Stimulated activated memory B cell treated with anti-CD40 and anti-IgM and Interleukin-4, amounts not matched to agents 10 μg/mL and 1 μg/mL and 100 μg/mL, for 72 hours (primary cell): Measurements from ENCODE around the gene OR2A14.
"Not testable (repeated sequence)": the region's sequence is repeated elsewhere in the genome, so short reads cannot be mapped to it uniquely, and the experiment has no call there.

Experiments
- ATAC-seq: fragments of 150-1000 bp; cut with Tn5 transposase; 2 replicates; pipeline ENCODE4 v1.10.0; 2021
- H3K27ac Mint-ChIP-seq: one replicate; pipeline ENCODE4 v1.8.0; 2022; ENCODE audit warnings: mild to moderate bottlenecking, mixed read lengths
- H3K27me3 Mint-ChIP-seq: one replicate; pipeline ENCODE4 v1.8.0; 2022; ENCODE audit warnings: mixed read lengths
- H3K36me3 Mint-ChIP-seq: one replicate; pipeline ENCODE4 v1.8.0; 2022; ENCODE audit warnings: mixed read lengths
- H3K4me1 Mint-ChIP-seq: one replicate; pipeline ENCODE4 v1.8.0; 2022; ENCODE audit warnings: mixed read lengths
- H3K4me3 Mint-ChIP-seq: one replicate; pipeline ENCODE4 v1.8.0; 2022; ENCODE audit warnings: mild to moderate bottlenecking, moderate library complexity, mixed read lengths
- H3K9me3 Mint-ChIP-seq: one replicate; pipeline ENCODE4 v1.8.0; 2022; ENCODE audit warnings: mixed read lengths

The OR2A14 gene, protein sequence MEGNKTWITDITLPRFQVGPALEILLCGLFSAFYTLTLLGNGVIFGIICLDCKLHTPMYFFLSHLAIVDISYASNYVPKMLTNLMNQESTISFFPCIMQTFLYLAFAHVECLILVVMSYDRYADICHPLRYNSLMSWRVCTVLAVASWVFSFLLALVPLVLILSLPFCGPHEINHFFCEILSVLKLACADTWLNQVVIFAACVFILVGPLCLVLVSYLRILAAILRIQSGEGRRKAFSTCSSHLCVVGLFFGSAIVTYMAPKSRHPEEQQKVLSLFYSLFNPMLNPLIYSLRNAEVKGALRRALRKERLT

DNA sequence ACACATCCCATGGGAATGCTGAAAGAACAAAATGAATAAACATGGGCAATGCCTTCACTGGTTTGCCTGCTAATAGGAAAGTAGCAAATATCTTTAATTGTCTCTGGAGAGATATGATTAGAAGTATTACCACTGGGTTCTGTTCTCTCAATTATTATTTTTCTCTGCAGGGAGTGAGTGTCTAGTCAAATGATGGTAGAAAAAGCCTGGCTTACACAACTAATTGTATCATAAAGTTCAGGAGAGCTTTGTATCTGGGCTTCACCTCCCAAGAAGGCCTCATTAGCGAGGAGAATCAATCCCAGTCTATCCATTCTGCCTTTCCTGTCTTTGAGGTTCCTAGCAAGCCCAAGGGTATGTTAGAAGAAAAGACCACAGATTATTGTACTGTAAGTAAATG, at the start of gene OR2A14:
Gene OR2A14 (plus strand): TSS at position 301 of the 400 bp plus-strand sequence. CDS start 5,937 bp downstream, outside the sequence.
- no peak for ATAC-seq
- H3K27me3 Mint-ChIP-seq: peaks cover 9% of the 10 kb centered on the region
- H3K27ac Mint-ChIP-seq: no peak within 1 kb of the TSS
- no peaks in the 10 kb centered on the region for H3K9me3 Mint-ChIP-seq
- no peaks in the 10 kb centered on the region for H3K4me1 Mint-ChIP-seq
- no peak within 1 kb of the TSS for H3K4me3 Mint-ChIP-seq
- no peaks in the 10 kb centered on the region for H3K36me3 Mint-ChIP-seq

DNA sequence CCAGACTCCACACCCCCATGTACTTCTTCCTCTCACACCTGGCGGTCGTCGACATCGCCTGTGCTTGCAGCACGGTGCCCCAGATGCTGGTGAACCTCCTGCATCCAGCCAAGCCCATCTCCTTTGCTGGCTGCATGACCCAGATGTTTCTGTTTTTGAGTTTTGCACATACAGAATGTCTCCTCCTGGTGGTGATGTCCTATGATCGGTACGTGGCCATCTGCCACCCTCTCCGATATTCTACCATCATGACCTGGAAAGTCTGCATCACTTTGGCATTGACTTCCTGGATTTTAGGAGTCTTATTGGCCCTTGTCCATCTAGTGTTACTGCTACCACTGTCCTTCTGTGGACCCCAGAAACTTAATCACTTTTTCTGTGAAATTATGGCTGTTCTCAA, 48.6 kb upstream of the OR2A14 start:
- H3K4me3 Mint-ChIP-seq: no peak overlapping the region
- no peaks in the 10 kb centered on the region for H3K27me3 Mint-ChIP-seq
- no peaks in the 10 kb centered on the region for H3K4me1 Mint-ChIP-seq
- H3K9me3 Mint-ChIP-seq: no peaks in the 10 kb centered on the region
- no peak overlapping the region for H3K27ac Mint-ChIP-seq
- ATAC-seq: no peak
- H3K36me3 Mint-ChIP-seq: no peaks in the 10 kb centered on the region

DNA sequence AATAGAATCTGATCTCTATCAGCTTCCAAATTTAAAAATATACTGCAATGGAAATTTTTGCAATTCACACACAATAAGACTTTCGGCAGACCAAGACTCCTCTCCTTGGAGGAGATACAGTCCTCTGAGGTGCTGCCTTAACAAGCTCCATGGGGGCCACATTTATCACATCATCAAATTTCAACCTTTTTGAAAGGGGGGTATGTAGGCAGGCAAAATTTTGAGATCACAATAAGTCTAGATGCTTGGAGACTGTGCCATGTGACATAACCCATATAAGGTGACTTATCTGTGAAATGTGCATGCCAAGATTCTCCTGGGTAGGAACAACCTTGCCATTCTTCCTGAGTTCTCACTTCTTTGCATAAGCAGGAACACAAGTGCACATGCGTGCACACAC, 37.0 kb upstream of the OR2A14 start, which contains the start of gene OR2A12:
Gene OR2A12 (plus strand): TSS at position 301 of the 400 bp plus-strand sequence. CDS start 8,830 bp downstream, outside the sequence.
- no peak within 1 kb of the TSS for H3K27ac Mint-ChIP-seq
- peak; percentile 34 for ATAC-seq
- H3K4me3 Mint-ChIP-seq: no peak within 1 kb of the TSS
- H3K9me3 Mint-ChIP-seq: peaks cover 4% of the 10 kb centered on the region
- no peaks in the 10 kb centered on the region for H3K36me3 Mint-ChIP-seq
- no peaks in the 10 kb centered on the region for H3K4me1 Mint-ChIP-seq
- H3K27me3 Mint-ChIP-seq: peaks cover 11% of the 10 kb centered on the region

DNA sequence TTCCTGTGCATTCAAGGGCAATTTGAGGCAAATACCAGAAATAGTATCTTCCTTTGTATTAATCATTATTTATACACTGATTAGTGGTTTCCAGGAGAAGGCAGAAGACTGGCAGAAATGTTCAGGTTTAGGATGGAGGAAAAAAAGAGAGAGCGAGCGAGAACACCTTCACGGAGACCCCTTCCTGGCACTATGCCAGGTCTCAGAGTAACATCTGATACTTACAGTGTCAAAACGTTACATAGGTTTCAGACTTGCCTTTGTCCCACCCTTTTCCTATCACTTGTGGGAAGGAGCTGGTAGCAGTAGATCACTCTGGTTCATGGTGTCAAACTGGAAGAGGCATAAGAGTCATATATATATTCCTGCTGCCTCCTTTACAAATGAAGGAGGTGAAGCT, 36.2 kb upstream of the OR2A14 start:
- H3K4me3 Mint-ChIP-seq: no peak overlapping the region
- H3K36me3 Mint-ChIP-seq: no peaks in the 10 kb centered on the region
- peaks cover 11% of the 10 kb centered on the region for H3K27me3 Mint-ChIP-seq
- H3K27ac Mint-ChIP-seq: no peak overlapping the region
- no peak for ATAC-seq
- peaks cover 4% of the 10 kb centered on the region for H3K9me3 Mint-ChIP-seq
- no peaks in the 10 kb centered on the region for H3K4me1 Mint-ChIP-seq

DNA sequence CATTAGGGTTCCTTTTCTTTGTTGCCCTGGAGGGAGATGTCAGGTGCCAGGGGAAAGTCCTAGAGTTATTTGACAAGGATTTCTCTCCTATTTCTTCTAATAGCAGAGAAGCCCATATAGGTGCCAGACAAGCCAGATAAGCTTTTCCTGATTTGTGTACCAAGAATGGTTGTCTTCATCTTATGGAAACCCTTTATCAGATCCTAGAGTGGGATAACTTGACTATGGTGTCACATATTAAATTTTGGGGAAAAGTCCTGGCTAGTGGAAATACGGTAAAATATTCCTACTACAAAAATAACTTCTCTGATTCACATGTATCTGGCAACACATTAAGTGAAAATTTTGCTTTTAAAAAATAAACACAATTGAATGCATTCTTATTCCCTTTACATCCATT, 35.7 kb upstream of the OR2A14 start:
- H3K9me3 Mint-ChIP-seq: peaks cover 4% of the 10 kb centered on the region
- H3K4me3 Mint-ChIP-seq: no peak overlapping the region
- no peaks in the 10 kb centered on the region for H3K4me1 Mint-ChIP-seq
- no peaks in the 10 kb centered on the region for H3K36me3 Mint-ChIP-seq
- no peak overlapping the region for H3K27ac Mint-ChIP-seq
- H3K27me3 Mint-ChIP-seq: peaks cover 6% of the 10 kb centered on the region
- no peak for ATAC-seq

DNA sequence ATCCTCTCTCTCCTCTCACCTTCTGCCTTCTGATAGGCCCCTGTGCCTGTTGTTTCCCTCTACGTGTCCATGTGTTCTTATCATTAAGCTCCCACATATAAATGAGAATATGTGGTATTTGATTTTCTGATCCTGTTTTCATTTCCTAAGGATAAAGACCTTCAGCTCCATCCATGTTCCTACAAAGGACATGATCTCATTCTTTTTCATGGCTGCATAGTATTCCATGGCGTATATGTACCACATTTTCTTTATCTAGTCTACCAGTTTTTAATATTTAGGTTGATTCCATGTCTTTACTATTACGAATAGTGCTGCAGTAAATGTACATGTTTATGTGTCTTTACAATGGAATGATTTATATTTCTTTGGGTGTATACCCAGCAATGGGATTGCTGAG, 32.3 kb upstream of the OR2A14 start:
- no peaks in the 10 kb centered on the region for H3K4me1 Mint-ChIP-seq
- H3K27me3 Mint-ChIP-seq: no peaks in the 10 kb centered on the region
- H3K9me3 Mint-ChIP-seq: peaks cover 4% of the 10 kb centered on the region
- H3K36me3 Mint-ChIP-seq: no peaks in the 10 kb centered on the region
- no peak for ATAC-seq
- no peak overlapping the region for H3K27ac Mint-ChIP-seq
- H3K4me3 Mint-ChIP-seq: no peak overlapping the region

DNA sequence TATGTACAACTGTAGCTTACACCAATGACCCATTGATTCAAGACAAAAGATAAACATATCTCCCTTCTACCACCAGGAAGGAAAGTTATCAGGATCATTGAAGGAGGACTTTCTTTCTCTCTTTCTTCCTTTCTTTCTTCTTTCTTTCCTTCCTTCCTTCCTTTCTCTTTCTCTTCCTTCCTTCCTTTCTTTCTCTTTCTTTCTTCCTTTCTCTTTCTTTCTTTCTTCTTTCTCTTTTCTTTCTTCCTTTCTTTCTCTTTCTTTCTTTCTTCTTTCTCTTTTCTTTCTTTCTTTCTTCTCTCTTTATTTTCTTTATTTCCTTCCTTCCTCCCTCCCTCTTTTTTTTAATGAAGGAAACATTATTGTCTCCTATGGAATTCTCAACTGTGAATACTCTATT, 24.2 kb upstream of the OR2A14 start:
- ATAC-seq: no peak
- Mint-ChIP-seq H3K9me3 (no peaks in the 10 kb centered on the region), H3K4me1 (no peaks in the 10 kb centered on the region), H3K27ac (no peak overlapping the region), H3K4me3 (no peak overlapping the region), H3K27me3 (peaks cover 26% of the 10 kb centered on the region), H3K36me3 (no peaks in the 10 kb centered on the region)

DNA sequence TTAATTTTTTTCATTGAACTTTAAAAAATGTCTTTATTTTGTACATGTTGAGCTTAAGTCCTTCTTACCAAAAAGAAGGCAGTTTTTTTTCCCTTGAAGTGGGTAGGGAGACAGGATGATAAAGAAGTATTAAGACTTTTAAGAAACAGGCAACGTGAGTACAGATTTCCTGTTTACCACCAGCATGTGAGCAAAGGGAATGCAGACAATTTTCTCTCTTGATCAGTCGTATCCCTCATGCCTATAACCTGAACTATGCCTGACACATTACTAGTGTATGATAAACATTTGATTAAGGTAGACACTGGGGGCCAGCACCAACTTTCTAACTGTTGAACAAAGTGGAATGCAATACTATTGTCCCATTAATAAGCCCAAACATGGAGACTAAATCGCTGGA, 22.4 kb upstream of the OR2A14 start:
- Mint-ChIP-seq H3K27ac (no peak overlapping the region), H3K36me3 (no peaks in the 10 kb centered on the region), H3K9me3 (no peaks in the 10 kb centered on the region), H3K27me3 (peaks cover 26% of the 10 kb centered on the region), H3K4me1 (no peaks in the 10 kb centered on the region), H3K4me3 (no peak overlapping the region)
- no peak for ATAC-seq

DNA sequence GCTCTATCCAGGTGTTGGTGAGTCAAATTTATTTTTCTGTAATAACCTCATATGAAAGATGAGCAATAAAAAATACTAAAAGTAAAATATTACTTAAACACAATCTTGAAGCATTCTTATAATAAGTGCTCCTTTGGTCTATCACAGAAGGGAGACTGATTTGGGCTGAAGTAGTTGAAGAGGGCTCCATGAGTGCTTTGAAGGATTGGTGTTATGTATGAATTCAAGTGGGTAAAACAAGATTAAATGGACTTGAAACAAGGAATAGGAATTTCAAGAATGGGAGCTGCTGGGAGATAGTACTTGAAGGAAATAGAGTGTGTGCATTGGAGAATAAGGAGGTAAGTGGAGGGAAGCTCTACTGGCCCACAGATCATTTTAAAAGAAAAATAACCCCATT, 20.9 kb upstream of the OR2A14 start:
- H3K27ac Mint-ChIP-seq: no peak overlapping the region
- H3K9me3 Mint-ChIP-seq: no peaks in the 10 kb centered on the region
- H3K4me3 Mint-ChIP-seq: no peak overlapping the region
- no peak for ATAC-seq
- no peaks in the 10 kb centered on the region for H3K4me1 Mint-ChIP-seq
- no peaks in the 10 kb centered on the region for H3K36me3 Mint-ChIP-seq
- H3K27me3 Mint-ChIP-seq: peaks cover 18% of the 10 kb centered on the region

DNA sequence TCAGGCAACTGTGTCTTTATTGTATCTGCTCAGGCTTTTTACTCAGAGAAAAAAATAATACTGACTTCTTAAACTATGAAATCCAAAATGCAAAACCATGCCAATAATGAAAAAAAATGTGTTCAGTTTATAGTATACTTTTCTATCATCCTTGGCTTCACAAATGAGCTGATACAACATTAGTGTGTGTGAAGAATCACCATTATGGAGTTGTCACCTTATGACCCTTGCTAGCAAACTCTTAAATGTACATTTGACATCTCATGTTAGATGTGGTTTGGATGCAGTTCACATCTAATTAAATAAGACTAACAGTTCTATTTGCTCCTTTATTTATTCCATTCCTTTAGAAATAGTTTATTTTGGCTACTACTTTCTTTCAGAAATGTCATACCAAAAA, 17.8 kb upstream of the OR2A14 start:
- no peak overlapping the region for H3K27ac Mint-ChIP-seq
- no peak for ATAC-seq
- no peaks in the 10 kb centered on the region for H3K9me3 Mint-ChIP-seq
- no peaks in the 10 kb centered on the region for H3K36me3 Mint-ChIP-seq
- H3K27me3 Mint-ChIP-seq: peaks cover 21% of the 10 kb centered on the region
- no peaks in the 10 kb centered on the region for H3K4me1 Mint-ChIP-seq
- no peak overlapping the region for H3K4me3 Mint-ChIP-seq

DNA sequence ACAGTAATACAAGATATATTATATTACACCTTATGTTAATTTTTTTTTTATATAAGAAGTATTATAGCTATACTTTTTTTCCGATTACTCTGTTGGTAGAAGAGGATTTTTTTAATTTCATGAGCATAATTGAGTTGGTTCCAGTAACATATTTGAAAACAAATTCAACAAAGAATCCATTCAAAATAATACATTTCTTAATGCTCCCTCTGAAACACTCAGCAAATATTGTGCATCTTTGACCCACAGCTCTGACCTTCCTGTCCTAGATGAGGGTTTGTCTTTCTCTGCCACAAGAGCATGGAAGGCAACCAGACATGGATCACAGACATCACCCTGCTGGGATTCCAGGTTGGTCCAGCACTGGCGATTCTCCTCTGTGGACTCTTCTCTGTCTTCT, 13.7 kb upstream of the OR2A14 start, which contains the start of gene OR2A2:
Gene OR2A2 (plus strand): TSS at position 301 of the 400 bp plus-strand sequence. CDS start 0 bp downstream, at position 301.
- no peak for ATAC-seq
- no peak within 1 kb of the TSS for H3K4me3 Mint-ChIP-seq
- no peaks in the 10 kb centered on the region for H3K4me1 Mint-ChIP-seq
- peaks cover 24% of the 10 kb centered on the region for H3K27me3 Mint-ChIP-seq
- no peaks in the 10 kb centered on the region for H3K9me3 Mint-ChIP-seq
- no peaks in the 10 kb centered on the region for H3K36me3 Mint-ChIP-seq
- H3K27ac Mint-ChIP-seq: no peak within 1 kb of the TSS

DNA sequence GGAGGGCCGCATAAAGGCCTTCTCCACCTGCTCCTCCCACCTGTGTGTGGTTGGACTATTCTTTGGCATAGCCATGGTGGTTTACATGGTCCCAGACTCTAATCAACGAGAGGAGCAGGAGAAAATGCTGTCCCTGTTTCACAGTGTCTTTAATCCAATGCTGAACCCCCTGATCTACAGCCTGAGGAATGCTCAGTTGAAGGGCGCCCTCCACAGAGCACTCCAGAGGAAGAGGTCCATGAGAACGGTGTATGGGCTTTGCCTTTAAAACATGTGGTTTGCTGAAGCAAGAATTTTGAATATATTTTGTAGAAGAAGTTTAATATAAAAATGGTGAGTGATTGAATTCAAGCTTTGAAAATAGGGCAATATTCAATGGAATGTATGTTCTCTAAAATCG, 12.7 kb upstream of the OR2A14 start:
- Mint-ChIP-seq H3K27me3 (peaks cover 24% of the 10 kb centered on the region), H3K9me3 (no peaks in the 10 kb centered on the region), H3K36me3 (no peaks in the 10 kb centered on the region), H3K4me1 (no peaks in the 10 kb centered on the region), H3K27ac (no peak overlapping the region), H3K4me3 (no peak overlapping the region)
- ATAC-seq: no peak

DNA sequence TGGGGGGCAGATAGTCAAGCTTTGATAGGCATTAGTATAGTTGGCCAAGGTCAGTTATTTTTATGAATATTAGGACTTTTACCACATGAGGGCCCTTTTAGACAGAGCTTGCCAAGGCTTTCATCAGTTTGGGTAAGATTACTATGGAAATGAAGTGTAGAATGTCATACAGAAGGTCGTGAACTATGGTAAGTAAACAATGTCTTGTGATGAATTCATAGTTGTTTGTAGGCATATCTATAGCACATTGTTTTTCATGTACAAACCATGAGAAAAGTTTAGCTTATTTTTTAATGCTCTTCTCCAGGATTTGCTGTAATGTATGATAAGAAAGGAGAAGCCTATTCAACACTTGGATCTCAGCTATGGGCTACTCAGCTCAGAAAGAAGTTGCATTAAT, 9.3 kb upstream of the OR2A14 start:
- Mint-ChIP-seq H3K27me3 (peaks cover 14% of the 10 kb centered on the region), H3K9me3 (no peaks in the 10 kb centered on the region), H3K36me3 (no peaks in the 10 kb centered on the region), H3K4me3 (no peak overlapping the region), H3K27ac (no peak overlapping the region), H3K4me1 (no peaks in the 10 kb centered on the region)
- no peak for ATAC-seq

DNA sequence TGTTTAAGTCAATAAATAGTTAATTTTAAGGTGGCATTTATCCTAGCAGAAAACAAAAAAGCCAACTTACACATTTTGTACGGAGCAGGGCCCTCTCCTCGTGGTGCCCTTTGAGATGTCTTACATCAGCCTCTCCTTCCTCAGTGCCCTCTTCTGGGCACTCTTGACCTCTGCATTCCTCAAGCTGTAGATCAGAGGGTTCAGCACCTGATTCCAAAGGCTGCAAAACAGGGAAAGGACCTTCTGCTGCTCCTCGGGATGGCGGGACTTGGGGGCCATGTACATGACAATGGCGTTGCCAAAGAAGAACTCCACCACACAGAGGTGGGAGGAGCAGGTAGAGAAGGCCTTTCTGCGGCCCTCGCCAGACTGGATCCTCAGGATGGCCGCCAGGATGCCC, 4.6 kb upstream of the OR2A14 start:
- Mint-ChIP-seq H3K27me3 (peaks cover 9% of the 10 kb centered on the region), H3K9me3 (no peaks in the 10 kb centered on the region), H3K36me3 (no peaks in the 10 kb centered on the region), H3K4me1 (no peaks in the 10 kb centered on the region), H3K27ac (no peak overlapping the region), H3K4me3 (no peak overlapping the region)
- no peak for ATAC-seq

DNA sequence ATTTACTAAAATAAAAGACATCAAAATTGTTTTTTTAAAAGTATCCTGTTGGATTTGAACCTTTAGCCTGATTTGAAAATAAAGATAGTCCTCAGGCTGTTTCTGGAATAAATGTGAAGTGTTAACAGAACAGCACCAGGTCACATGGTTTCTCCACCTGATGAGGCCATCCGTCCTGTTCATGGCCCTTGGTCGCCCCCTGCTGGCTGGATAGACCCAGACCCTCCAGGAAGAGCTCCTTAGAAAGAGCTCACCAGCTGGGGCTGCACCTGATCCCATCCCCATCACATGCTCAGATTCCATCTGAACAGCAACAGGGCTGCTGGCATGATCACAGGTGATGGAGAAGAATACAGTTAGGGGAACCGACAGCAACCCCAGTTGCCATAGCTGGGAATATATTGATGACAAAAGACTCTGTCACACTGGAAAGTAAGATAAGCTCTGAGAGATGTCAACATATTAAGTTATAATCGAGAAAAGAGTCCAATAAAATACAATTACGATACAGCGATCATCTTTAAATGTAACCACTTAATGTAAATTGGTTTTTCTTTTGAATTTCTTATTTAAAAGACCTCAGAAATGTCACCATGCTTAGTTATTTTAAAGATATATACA, 4.8 kb downstream of the OR2A14 start:
- no peaks in the 10 kb centered on the region for H3K9me3 Mint-ChIP-seq
- no peaks in the 10 kb centered on the region for H3K36me3 Mint-ChIP-seq
- peak; percentile 93 for ATAC-seq
- peaks cover 8% of the 10 kb centered on the region for H3K27me3 Mint-ChIP-seq
- no peak overlapping the region for H3K27ac Mint-ChIP-seq
- H3K4me1 Mint-ChIP-seq: no peaks in the 10 kb centered on the region
- no peak overlapping the region for H3K4me3 Mint-ChIP-seq

DNA sequence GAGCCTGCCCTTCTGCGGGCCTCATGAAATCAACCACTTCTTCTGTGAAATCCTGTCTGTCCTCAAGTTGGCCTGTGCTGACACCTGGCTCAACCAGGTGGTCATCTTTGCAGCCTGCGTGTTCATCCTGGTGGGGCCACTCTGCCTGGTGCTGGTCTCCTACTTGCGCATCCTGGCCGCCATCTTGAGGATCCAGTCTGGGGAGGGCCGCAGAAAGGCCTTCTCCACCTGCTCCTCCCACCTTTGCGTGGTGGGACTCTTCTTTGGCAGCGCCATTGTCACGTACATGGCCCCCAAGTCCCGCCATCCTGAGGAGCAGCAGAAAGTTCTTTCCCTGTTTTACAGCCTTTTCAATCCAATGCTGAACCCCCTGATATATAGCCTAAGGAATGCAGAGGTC, 6.6 kb downstream of the OR2A14 start:
- not testable (repeated sequence) for H3K4me1 Mint-ChIP-seq, H3K27me3 Mint-ChIP-seq, H3K9me3 Mint-ChIP-seq, H3K27ac Mint-ChIP-seq, ATAC-seq, H3K36me3 Mint-ChIP-seq, H3K4me3 Mint-ChIP-seq
